H1 (cell line): ENCODE data around the gene MCF2L. TPM values are rescaled to one million over a fixed set of nuclear protein-coding genes. Genes with fewer than 3 reads are reported as not detected.

Source experiments
- ATF3 ChIP-seq: IDR thresholded peaks from 2 replicates; pipeline ENCODE4 v1.6.1; 2011; ENCODE audit warnings: low read depth, mild to moderate bottlenecking, low read length; ENCODE audit not compliant: insufficient read depth
- CHD7 ChIP-seq: fragments of 300-600 bp; sonication (generic); IDR thresholded peaks from 2 replicates; pipeline ENCODE4 v1.7.1; 2012; ENCODE audit warnings: low read length, moderate library complexity, mild to moderate bottlenecking, inconsistent platforms; ENCODE audit not compliant: insufficient replicate concordance
- KDM1A ChIP-seq: fragments of 200-600, 300-600 bp; sonication (generic); IDR thresholded peaks from 2 replicates; pipeline ENCODE4 v1.7.1; 2016; ENCODE audit warnings: mild to moderate bottlenecking, low read length, borderline replicate concordance
- KDM4A ChIP-seq: IDR thresholded peaks from one replicate; pipeline ENCODE4 v1.7.1; 2012; ENCODE audit warnings: low read depth, mild to moderate bottlenecking, moderate library complexity, low read length, inconsistent platforms; ENCODE audit not compliant: severe bottlenecking
- MAFK ChIP-seq: IDR thresholded peaks from 2 replicates; pipeline ENCODE4 v1.6.1; 2012; ENCODE audit warnings: low read depth, mild to moderate bottlenecking, improper control_type of control experiment, low read length
- NRF1 ChIP-seq: IDR thresholded peaks from 2 replicates; pipeline ENCODE4 v1.6.1; 2011; ENCODE audit warnings: mild to moderate bottlenecking, low read depth, low read length, improper control_type of control experiment
- SIX5 ChIP-seq: IDR thresholded peaks from 2 replicates; pipeline ENCODE4 v1.6.1; 2011; ENCODE audit warnings: mild to moderate bottlenecking, low read depth, low read length
- TBP ChIP-seq: IDR thresholded peaks from 2 replicates; pipeline ENCODE4 v1.6.1; 2011; ENCODE audit warnings: low read depth, low read length, improper control_type of control experiment
- polyA plus RNA-seq, 7 experiments: library from polyadenylated mRNA; depleted of rRNA in 3 of 7; stranded (reverse) in 5 of 7; unstranded in 2 of 7; fragments of >200 nt in 5 of 7; fragments of 200-250 nt in 2 of 7; gene quantifications; 1 replicate in 5 of 7; 2 replicates in 1 of 7; 4 replicates in 1 of 7; pipeline versions ENCODE4 v1.2.1 to v1.2.3, GENCODE V29; 2011 to 2013; ENCODE audit warnings: missing spikeins in 2 of 7, mixed read lengths in 2 of 7
- total RNA-seq: library from RNA; stranded (reverse); fragmentation: NEBNext Ultra II Directional; extraction: Animal tissue kit (Norgen Biotek cat#: 25700); gene quantifications from 2 replicates; pipeline ENCODE4 v1.2.1, GENCODE V29; 2021

Gene MCF2L
- total and polyA plus RNA-seq, 2 of the 8 experiments (the other 6 are each of a cell fraction or from before 2014, with no cell fraction given): 10.1 to 24.4 TPM

- TF ChIP-seq TBP (no peak), SIX5 (no peak), ATF3 (no peak), NRF1 (no peak), KDM4A (no peak), CHD7 (no peak), KDM1A (no peak), MAFK (no peak)
Observed at GRCh38 chr13:112994084-112994780, 25.2 kb downstream of the MCF2L start (continued).
